ENCODE measurements around the gene PCSK6.

DNA sequence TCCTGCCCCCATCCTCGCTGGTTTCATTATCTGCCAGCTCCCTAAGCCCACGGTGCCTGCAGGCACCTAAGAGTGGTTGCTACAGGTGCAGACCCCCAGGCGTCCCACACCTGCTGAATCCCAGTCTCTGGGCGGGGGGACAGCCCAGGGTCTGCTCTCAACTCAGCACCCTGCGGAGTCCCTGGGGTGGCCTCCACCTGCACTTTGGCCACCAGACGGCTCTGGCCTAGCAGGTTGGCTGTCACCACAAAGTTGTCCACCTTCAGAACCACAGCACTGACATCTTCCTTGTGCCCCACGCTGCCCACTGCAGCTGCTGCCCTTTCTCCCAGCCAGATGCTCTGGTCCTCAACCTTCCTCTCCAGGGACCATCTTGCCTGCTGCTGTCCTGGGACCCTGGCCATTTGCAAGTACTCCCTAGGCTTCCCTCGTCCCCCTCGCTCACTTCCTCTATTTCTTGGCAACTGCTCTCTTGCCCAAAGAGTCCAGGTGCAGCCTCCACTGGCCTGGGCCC lies 159.6 kb downstream of the PCSK6 start:
- TF ChIP-seq, protein P1, sequence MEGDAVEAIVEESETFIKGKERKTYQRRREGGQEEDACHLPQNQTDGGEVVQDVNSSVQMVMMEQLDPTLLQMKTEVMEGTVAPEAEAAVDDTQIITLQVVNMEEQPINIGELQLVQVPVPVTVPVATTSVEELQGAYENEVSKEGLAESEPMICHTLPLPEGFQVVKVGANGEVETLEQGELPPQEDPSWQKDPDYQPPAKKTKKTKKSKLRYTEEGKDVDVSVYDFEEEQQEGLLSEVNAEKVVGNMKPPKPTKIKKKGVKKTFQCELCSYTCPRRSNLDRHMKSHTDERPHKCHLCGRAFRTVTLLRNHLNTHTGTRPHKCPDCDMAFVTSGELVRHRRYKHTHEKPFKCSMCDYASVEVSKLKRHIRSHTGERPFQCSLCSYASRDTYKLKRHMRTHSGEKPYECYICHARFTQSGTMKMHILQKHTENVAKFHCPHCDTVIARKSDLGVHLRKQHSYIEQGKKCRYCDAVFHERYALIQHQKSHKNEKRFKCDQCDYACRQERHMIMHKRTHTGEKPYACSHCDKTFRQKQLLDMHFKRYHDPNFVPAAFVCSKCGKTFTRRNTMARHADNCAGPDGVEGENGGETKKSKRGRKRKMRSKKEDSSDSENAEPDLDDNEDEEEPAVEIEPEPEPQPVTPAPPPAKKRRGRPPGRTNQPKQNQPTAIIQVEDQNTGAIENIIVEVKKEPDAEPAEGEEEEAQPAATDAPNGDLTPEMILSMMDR (IDR thresholded peaks at IDR 0.05), result no peak
- no peak for TF ChIP-seq ZNF232 (CRISPR knock-in tag; IDR thresholded peaks at IDR 0.05)
- TF ChIP-seq, protein P2, sequence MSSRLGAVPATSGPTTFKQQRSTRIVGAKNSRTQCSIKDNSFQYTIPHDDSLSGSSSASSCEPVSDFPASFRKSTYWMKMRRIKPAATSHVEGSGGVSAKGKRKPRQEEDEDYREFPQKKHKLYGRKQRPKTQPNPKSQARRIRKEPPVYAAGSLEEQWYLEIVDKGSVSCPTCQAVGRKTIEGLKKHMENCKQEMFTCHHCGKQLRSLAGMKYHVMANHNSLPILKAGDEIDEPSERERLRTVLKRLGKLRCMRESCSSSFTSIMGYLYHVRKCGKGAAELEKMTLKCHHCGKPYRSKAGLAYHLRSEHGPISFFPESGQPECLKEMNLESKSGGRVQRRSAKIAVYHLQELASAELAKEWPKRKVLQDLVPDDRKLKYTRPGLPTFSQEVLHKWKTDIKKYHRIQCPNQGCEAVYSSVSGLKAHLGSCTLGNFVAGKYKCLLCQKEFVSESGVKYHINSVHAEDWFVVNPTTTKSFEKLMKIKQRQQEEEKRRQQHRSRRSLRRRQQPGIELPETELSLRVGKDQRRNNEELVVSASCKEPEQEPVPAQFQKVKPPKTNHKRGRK (CRISPR knock-in tag; IDR thresholded peaks at IDR 0.05; ENCODE audit: borderline replicate concordance), result no peak
- TF ChIP-seq, protein P3, sequence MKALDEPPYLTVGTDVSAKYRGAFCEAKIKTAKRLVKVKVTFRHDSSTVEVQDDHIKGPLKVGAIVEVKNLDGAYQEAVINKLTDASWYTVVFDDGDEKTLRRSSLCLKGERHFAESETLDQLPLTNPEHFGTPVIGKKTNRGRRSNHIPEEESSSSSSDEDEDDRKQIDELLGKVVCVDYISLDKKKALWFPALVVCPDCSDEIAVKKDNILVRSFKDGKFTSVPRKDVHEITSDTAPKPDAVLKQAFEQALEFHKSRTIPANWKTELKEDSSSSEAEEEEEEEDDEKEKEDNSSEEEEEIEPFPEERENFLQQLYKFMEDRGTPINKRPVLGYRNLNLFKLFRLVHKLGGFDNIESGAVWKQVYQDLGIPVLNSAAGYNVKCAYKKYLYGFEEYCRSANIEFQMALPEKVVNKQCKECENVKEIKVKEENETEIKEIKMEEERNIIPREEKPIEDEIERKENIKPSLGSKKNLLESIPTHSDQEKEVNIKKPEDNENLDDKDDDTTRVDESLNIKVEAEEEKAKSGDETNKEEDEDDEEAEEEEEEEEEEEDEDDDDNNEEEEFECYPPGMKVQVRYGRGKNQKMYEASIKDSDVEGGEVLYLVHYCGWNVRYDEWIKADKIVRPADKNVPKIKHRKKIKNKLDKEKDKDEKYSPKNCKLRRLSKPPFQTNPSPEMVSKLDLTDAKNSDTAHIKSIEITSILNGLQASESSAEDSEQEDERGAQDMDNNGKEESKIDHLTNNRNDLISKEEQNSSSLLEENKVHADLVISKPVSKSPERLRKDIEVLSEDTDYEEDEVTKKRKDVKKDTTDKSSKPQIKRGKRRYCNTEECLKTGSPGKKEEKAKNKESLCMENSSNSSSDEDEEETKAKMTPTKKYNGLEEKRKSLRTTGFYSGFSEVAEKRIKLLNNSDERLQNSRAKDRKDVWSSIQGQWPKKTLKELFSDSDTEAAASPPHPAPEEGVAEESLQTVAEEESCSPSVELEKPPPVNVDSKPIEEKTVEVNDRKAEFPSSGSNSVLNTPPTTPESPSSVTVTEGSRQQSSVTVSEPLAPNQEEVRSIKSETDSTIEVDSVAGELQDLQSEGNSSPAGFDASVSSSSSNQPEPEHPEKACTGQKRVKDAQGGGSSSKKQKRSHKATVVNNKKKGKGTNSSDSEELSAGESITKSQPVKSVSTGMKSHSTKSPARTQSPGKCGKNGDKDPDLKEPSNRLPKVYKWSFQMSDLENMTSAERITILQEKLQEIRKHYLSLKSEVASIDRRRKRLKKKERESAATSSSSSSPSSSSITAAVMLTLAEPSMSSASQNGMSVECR (CRISPR knock-in tag; IDR thresholded peaks at IDR 0.05; ENCODE audit: borderline replicate concordance), result no peak
- TF ChIP-seq NR1H2 (CRISPR knock-in tag; IDR thresholded peaks at IDR 0.05), result no peak
- no peak for TF ChIP-seq CREM (CRISPR knock-in tag; IDR thresholded peaks at IDR 0.05)
- TF ChIP-seq ETV6 (CRISPR knock-in tag; IDR thresholded peaks at IDR 0.05), result no peak
- TF ChIP-seq NFYB (CRISPR knock-in tag; conservative IDR thresholded peaks at IDR 0.05; ENCODE audit: low read depth), result no peak
